GM19455 (cell line): ENCODE data around the gene CSF2.

Experiments used
- ATAC-seq: cut with Tn5 transposase; IDR thresholded peaks from one replicate; pipeline ENCODE4 v1.9.1; 2021; ENCODE audit not compliant: unreplicated experiment

Gene CSF2

GRCh38 chr5:132086277-132086794 is 12.7 kb downstream of the CSF2 start:
- no peak for ATAC-seq

GRCh38 chr5:132087176-132087575 is 13.6 kb downstream of the CSF2 start:
- ATAC-seq: no peak

GRCh38 chr5:132087661-132088060 is 14.1 kb downstream of the CSF2 start:
- ATAC-seq: no peak

- no peak for ATAC-seq
Observed at GRCh38 chr5:132089363-132089762, 15.8 kb downstream of the CSF2 start.

- no peak for ATAC-seq
Observed at GRCh38 chr5:132090107-132090506, 16.5 kb downstream of the CSF2 start.

GRCh38 chr5:132093271-132093670 is 19.7 kb downstream of the CSF2 start:
- ATAC-seq: no peak

- no peak for ATAC-seq
Observed at GRCh38 chr5:132094393-132095076, 20.9 kb downstream of the CSF2 start.

- no peak for ATAC-seq
Observed at GRCh38 chr5:132095077-132095410, 21.5 kb downstream of the CSF2 start.

GRCh38 chr5:132095424-132095972 is 21.9 kb downstream of the CSF2 start:
- no peak for ATAC-seq

- ATAC-seq: no peak
Observed at GRCh38 chr5:132096904-132097303, 23.3 kb downstream of the CSF2 start.

GRCh38 chr5:132098151-132098594 is 24.6 kb downstream of the CSF2 start:
- ATAC-seq: no peak

GRCh38 chr5:132098621-132099020 is 25.0 kb downstream of the CSF2 start:
- no peak for ATAC-seq

- ATAC-seq: no peak
Observed at GRCh38 chr5:132099076-132099748, 25.6 kb downstream of the CSF2 start.

GRCh38 chr5:132099905-132100304 is 26.3 kb downstream of the CSF2 start:
- no peak for ATAC-seq

- no peak for ATAC-seq
Observed at GRCh38 chr5:132100672-132101261, 27.2 kb downstream of the CSF2 start.

GRCh38 chr5:132101385-132101880 is 27.8 kb downstream of the CSF2 start:
- no peak for ATAC-seq

- no peak for ATAC-seq
Observed at GRCh38 chr5:132102101-132102701, 28.6 kb downstream of the CSF2 start.

- ATAC-seq: peak; percentile 6
Observed at GRCh38 chr5:132102944-132103331, 29.3 kb downstream of the CSF2 start.

- peak; percentile 69 for ATAC-seq
Observed at GRCh38 chr5:132103332-132103951, 29.9 kb downstream of the CSF2 start.

GRCh38 chr5:132103969-132104391 is 30.4 kb downstream of the CSF2 start:
- peak; percentile 17 for ATAC-seq

- no peak for ATAC-seq
Observed at GRCh38 chr5:132104556-132104955, 31.0 kb downstream of the CSF2 start.
